ENCODE results near the gene DGCR2. TPM values are rescaled to one million over a fixed set of nuclear protein-coding genes. Genes with fewer than 3 reads are reported as not detected.
A peak's percentile ranks its signal among the peaks of the same experiment; 100 is the strongest.

Gene DGCR2
- total and polyA plus RNA-seq, 3 experiments from 2014 or later: 26.9 to 51.7 (median 28.4) TPM

GRCh38 chr22:19040391-19040861, 81.8 kb downstream of the DGCR2 start:
- Histone ChIP-seq H3K36me3 (ENCODE audit: insufficient read depth, low read length) (peaks cover 46% of the 10 kb centered on the region), H3K9me3 (ENCODE audit: low read length) (no peaks in the 10 kb centered on the region), H3K27me3 (ENCODE audit: insufficient read depth, low read length, poor library complexity, severe bottlenecking) (no peaks in the 10 kb centered on the region), H3K4me1 (ENCODE audit: insufficient read depth, low read length) (no peaks in the 10 kb centered on the region), H3K4me3 (ENCODE audit: low read length) (no peak overlapping the region), H3K27ac (ENCODE audit: low read depth, low read length) (no peak overlapping the region)
- Mint-ChIP-seq H3K27me3 (no peaks in the 10 kb centered on the region), H3K27ac (peak overlapping the region in 1 of 8 donors; percentile 17), H3K9me3 (no peaks in the 10 kb centered on the region), H3K4me3 (no peak overlapping the region), H3K4me1 (peaks cover 0 to 15% (median 0%) of the 10 kb centered on the region in 3 donors), H3K36me3 (peaks cover 4 to 88% (median 6%) of the 10 kb centered on the region in 3 donors)
- ChIA-PET POLR2A (no interaction called here), CTCF (no interaction called here)
- no peak for DNase-seq

GRCh38 chr22:19039796-19040280, 82.4 kb downstream of the DGCR2 start:
- H3K4me3 ChIP-seq (ENCODE audit: low read length): no peak overlapping the region
- Mint-ChIP-seq H3K36me3 (peaks cover 0 to 82% (median 4%) of the 10 kb centered on the region in 3 donors), H3K27me3 (no peaks in the 10 kb centered on the region), H3K27ac (no peak overlapping the region), H3K4me3 (no peak overlapping the region), H3K4me1 (peaks cover 0 to 16% (median 0%) of the 10 kb centered on the region in 3 donors), H3K9me3 (no peaks in the 10 kb centered on the region)
- DNase-seq: no peak
- ChIA-PET CTCF (interaction anchor here (1.5 kb wide), 1 partner anchor 590 kb away, joined by 3 read pairs; no protein-coding TSS in a partner anchor), POLR2A (no interaction called here)
- no peaks in the 10 kb centered on the region for H3K27me3 ChIP-seq (ENCODE audit: insufficient read depth, low read length, poor library complexity, severe bottlenecking)
- no peaks in the 10 kb centered on the region for H3K9me3 ChIP-seq (ENCODE audit: low read length)
- no peaks in the 10 kb centered on the region for H3K4me1 ChIP-seq (ENCODE audit: insufficient read depth, low read length)
- no peak overlapping the region for H3K27ac ChIP-seq (ENCODE audit: low read depth, low read length)
- H3K36me3 ChIP-seq (ENCODE audit: insufficient read depth, low read length): peaks cover 40% of the 10 kb centered on the region

GRCh38 chr22:19039448-19039780, 82.8 kb downstream of the DGCR2 start:
- Histone ChIP-seq H3K4me1 (ENCODE audit: insufficient read depth, low read length) (no peaks in the 10 kb centered on the region), H3K9me3 (ENCODE audit: low read length) (no peaks in the 10 kb centered on the region), H3K4me3 (ENCODE audit: low read length) (no peak overlapping the region), H3K36me3 (ENCODE audit: insufficient read depth, low read length) (peaks cover 39% of the 10 kb centered on the region), H3K27me3 (ENCODE audit: insufficient read depth, low read length, poor library complexity, severe bottlenecking) (no peaks in the 10 kb centered on the region), H3K27ac (ENCODE audit: low read depth, low read length) (no peak overlapping the region)
- DNase-seq: no peak
- Mint-ChIP-seq H3K36me3 (peaks cover 0 to 78% (median 4%) of the 10 kb centered on the region in 3 donors), H3K4me3 (no peak overlapping the region), H3K27ac (no peak overlapping the region), H3K4me1 (peaks cover 0 to 16% (median 0%) of the 10 kb centered on the region in 3 donors), H3K27me3 (no peaks in the 10 kb centered on the region), H3K9me3 (no peaks in the 10 kb centered on the region)
- CTCF ChIA-PET: interaction anchor here (1.5 kb wide), 1 partner anchor 591 kb away, joined by 3 read pairs; no protein-coding TSS in a partner anchor
- POLR2A ChIA-PET: no interaction called here

DNA sequence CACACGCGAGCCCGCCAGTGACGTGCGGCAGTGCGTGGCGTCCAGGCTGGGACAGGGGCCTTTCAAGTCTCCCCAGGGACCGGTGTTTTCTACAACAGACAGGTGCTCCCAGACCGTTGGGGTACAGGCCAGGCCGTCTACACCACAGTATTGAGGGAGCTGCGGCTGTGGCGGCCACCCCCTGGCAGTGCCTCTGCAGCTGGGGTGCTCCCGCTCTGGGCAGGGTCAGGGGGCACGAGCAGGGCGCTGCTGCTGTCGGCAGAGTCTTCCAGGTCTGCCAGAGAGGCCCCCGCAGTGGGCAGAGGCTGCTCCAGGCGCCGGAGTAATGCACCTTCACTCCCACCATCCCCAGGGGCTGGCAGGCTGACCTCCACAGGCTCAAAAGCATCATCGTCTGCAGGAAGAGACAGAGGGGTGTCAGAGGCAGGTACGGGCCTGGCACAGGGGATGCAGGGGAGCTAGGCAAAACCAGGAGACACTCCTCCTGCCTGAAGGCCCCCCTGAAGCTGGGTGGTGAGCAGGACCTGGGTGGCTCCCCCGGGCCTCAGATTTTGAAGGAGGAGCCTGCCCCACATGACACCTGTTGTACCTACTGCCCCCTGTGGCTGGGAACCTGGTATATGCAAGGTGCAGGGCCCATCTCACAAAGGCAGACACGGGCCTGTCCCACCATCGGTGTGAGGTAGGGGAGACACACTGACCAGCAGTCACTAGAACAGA, 83.3 kb downstream of the DGCR2 start:
- Mint-ChIP-seq H3K27me3 (no peaks in the 10 kb centered on the region), H3K9me3 (no peaks in the 10 kb centered on the region), H3K4me1 (peaks cover 0 to 16% (median 0%) of the 10 kb centered on the region in 3 donors), H3K4me3 (no peak overlapping the region), H3K27ac (no peak overlapping the region), H3K36me3 (peaks cover 0 to 73% (median 4%) of the 10 kb centered on the region in 3 donors)
- ChIA-PET POLR2A (no interaction called here), CTCF (interaction anchor here (1.5 kb wide), 1 partner anchor 591 kb away, joined by 3 read pairs; no protein-coding TSS in a partner anchor)
- no peak overlapping the region for H3K27ac ChIP-seq (ENCODE audit: low read depth, low read length)
- no peaks in the 10 kb centered on the region for H3K27me3 ChIP-seq (ENCODE audit: insufficient read depth, low read length, poor library complexity, severe bottlenecking)
- no peak overlapping the region for H3K4me3 ChIP-seq (ENCODE audit: low read length)
- DNase-seq: no peak
- no peaks in the 10 kb centered on the region for H3K9me3 ChIP-seq (ENCODE audit: low read length)
- H3K36me3 ChIP-seq (ENCODE audit: insufficient read depth, low read length): peaks cover 36% of the 10 kb centered on the region
- H3K4me1 ChIP-seq (ENCODE audit: insufficient read depth, low read length): no peaks in the 10 kb centered on the region

- no peaks in the 10 kb centered on the region for H3K27me3 ChIP-seq (ENCODE audit: insufficient read depth, low read length, poor library complexity, severe bottlenecking)
- Mint-ChIP-seq H3K9me3 (no peaks in the 10 kb centered on the region), H3K27me3 (no peaks in the 10 kb centered on the region), H3K27ac (no peak overlapping the region), H3K36me3 (peaks cover 0 to 65% (median 2%) of the 10 kb centered on the region in 3 donors), H3K4me1 (peaks cover 0 to 16% (median 0%) of the 10 kb centered on the region in 3 donors), H3K4me3 (no peak overlapping the region)
- no peak overlapping the region for H3K4me3 ChIP-seq (ENCODE audit: low read length)
- no peaks in the 10 kb centered on the region for H3K4me1 ChIP-seq (ENCODE audit: insufficient read depth, low read length)
- H3K9me3 ChIP-seq (ENCODE audit: low read length): no peaks in the 10 kb centered on the region
- no peak for DNase-seq
- CTCF ChIA-PET: no interaction called here
- H3K36me3 ChIP-seq (ENCODE audit: insufficient read depth, low read length): peaks cover 28% of the 10 kb centered on the region
- POLR2A ChIA-PET: no interaction called here
- no peak overlapping the region for H3K27ac ChIP-seq (ENCODE audit: low read depth, low read length)
Observed at GRCh38 chr22:19038164-19038546, 84.1 kb downstream of the DGCR2 start.

DNA sequence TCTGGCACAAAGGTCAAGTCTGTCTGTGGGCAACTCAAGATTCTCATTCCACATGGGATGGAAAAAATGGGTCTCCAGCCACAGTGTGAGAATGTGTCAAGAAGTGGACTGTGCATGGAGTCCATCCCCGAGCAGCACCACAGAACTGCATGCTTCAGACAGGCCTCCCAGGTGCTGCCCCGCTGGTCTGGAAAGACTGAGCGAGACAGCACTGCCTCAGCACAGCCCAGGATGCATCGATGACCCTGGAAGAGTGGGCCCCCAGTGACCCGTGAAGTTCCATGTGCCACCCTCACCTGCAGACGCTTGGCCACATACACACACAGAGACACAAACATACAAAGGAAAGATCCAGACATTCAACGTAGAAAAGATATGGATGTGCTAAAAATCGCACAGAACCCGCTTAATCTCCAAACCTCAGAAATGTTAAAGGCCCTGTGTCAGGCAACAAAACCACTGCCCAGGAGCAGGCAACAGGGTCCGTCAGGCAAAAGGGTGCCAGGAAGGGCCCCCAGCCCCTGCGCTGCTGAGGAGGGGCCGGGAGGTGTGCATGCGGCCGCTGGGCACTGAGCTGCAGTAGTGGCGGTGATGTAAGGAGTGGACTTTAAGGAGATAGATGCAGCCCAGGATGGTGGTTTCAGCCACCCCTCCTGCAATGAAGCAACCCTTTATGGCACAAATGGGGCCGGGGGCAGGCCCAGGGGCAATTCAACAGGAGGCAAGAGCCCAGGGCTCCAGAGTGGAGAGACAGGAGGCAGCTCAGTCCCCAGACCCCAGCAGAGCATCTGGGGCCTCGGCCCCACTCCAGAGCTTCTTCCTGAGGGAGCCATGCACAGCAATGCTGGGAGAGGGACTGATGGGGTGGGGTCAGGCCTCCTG, 84.7 kb downstream of the DGCR2 start:
- Histone ChIP-seq H3K27ac (ENCODE audit: low read depth, low read length) (no peak overlapping the region), H3K9me3 (ENCODE audit: low read length) (no peaks in the 10 kb centered on the region), H3K27me3 (ENCODE audit: insufficient read depth, low read length, poor library complexity, severe bottlenecking) (no peaks in the 10 kb centered on the region), H3K4me1 (ENCODE audit: insufficient read depth, low read length) (no peaks in the 10 kb centered on the region), H3K36me3 (ENCODE audit: insufficient read depth, low read length) (peaks cover 28% of the 10 kb centered on the region), H3K4me3 (ENCODE audit: low read length) (no peak overlapping the region)
- DNase-seq: no peak
- H3K4me3 Mint-ChIP-seq: no peak overlapping the region
- peaks cover 0 to 16% (median 0%) of the 10 kb centered on the region in 3 donors for H3K4me1 Mint-ChIP-seq
- H3K9me3 Mint-ChIP-seq: no peaks in the 10 kb centered on the region
- CTCF ChIA-PET: no interaction called here
- H3K27me3 Mint-ChIP-seq: no peaks in the 10 kb centered on the region
- H3K36me3 Mint-ChIP-seq: peaks cover 0 to 59% (median 1%) of the 10 kb centered on the region in 3 donors
- peak overlapping the region in 2 of 8 donors; percentile 26 to 33 for H3K27ac Mint-ChIP-seq
- POLR2A ChIA-PET: no interaction called here

- POLR2A ChIA-PET: no interaction called here
Observed at GRCh38 chr22:19036523-19037273, 85.5 kb downstream of the DGCR2 start.

More at GRCh38 chr22:19036523-19037273, 85.5 kb downstream of the DGCR2 start:
- H3K27ac Mint-ChIP-seq: peak overlapping the region in 1 of 8 donors; percentile 63
- DNase-seq: no peak
- no peak overlapping the region for H3K4me3 Mint-ChIP-seq
- peaks cover 0 to 16% (median 0%) of the 10 kb centered on the region in 3 donors for H3K4me1 Mint-ChIP-seq
- Histone ChIP-seq H3K36me3 (ENCODE audit: insufficient read depth, low read length) (peaks cover 20% of the 10 kb centered on the region), H3K27ac (ENCODE audit: low read depth, low read length) (no peak overlapping the region), H3K9me3 (ENCODE audit: low read length) (no peaks in the 10 kb centered on the region), H3K27me3 (ENCODE audit: insufficient read depth, low read length, poor library complexity, severe bottlenecking) (no peaks in the 10 kb centered on the region), H3K4me3 (ENCODE audit: low read length) (no peak overlapping the region), H3K4me1 (ENCODE audit: insufficient read depth, low read length) (no peaks in the 10 kb centered on the region)
- H3K27me3 Mint-ChIP-seq: no peaks in the 10 kb centered on the region
- no peaks in the 10 kb centered on the region for H3K9me3 Mint-ChIP-seq
- CTCF ChIA-PET: no interaction called here
- peaks cover 0 to 51% (median 1%) of the 10 kb centered on the region in 3 donors for H3K36me3 Mint-ChIP-seq
